H1 (cell line): Measurements from ENCODE around the gene NFASC. TPM values are rescaled to one million over a fixed set of nuclear protein-coding genes. Genes with fewer than 3 reads are reported as not detected.

Experiments used
- CTBP2 ChIP-seq: IDR thresholded peaks from 2 replicates; pipeline ENCODE4 v1.7.0; 2011; ENCODE audit warnings: borderline replicate concordance, mild to moderate bottlenecking, moderate library complexity, mixed read lengths, low read length; ENCODE audit not compliant: insufficient read depth, insufficient read length
- polyA plus RNA-seq, 7 experiments: library from polyadenylated mRNA; depleted of rRNA in 3 of 7; stranded (reverse) in 5 of 7; unstranded in 2 of 7; fragments of >200 nt in 5 of 7; fragments of 200-250 nt in 2 of 7; gene quantifications; 1 replicate in 5 of 7; 2 replicates in 1 of 7; 4 replicates in 1 of 7; pipeline versions ENCODE4 v1.2.1 to v1.2.3, GENCODE V29; 2011 to 2013; ENCODE audit warnings: missing spikeins in 2 of 7, mixed read lengths in 2 of 7
- total RNA-seq: library from RNA; stranded (reverse); fragmentation: NEBNext Ultra II Directional; extraction: Animal tissue kit (Norgen Biotek cat#: 25700); gene quantifications from 2 replicates; pipeline ENCODE4 v1.2.1, GENCODE V29; 2021

NFASC gene
- total and polyA plus RNA-seq, 2 of the 8 experiments (the other 6 are each of a cell fraction or from before 2014, with no cell fraction given), result 5.0 to 15.2 TPM

GRCh38 chr1:204887846-204888245 is 17.2 kb downstream of the NFASC start (continued):
- TF ChIP-seq CTBP2, result no peak
